Stimulated activated CD4-positive, alpha-beta T cell treated with anti-CD3 and anti-CD28 coated beads, Interleukin-15, amount 100 ng/mL, for 24 hours (primary cell): ENCODE measurements around the gene WDR72.
"Not testable (repeated sequence)": the region's sequence is repeated elsewhere in the genome, so short reads cannot be mapped to it uniquely, and the experiment has no call there.

Experiments
- DNase-seq: peaks from one replicate; pipeline ENCODE4 v3.0.0-alpha.2; 2020

The WDR72 gene

DNA sequence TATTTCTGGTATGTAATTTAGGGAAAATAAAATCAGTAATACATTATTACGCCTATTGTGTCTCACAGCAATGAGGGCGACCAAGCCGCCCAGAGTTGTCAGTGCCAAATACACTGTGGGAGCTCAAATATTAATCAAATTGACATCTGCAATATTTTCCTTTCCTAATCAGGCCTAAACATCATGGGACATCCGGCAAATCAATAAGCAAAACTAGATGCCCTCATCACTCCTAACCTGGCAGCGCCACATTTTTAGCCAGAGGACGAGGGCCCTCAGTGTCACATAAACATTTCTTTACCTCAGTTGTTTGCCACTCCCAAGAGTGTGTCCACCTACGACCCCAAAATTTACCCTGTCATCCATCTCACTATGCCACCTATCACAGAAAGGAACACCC is 64.1 kb downstream of the WDR72 start:
- no peak for DNase-seq

DNA sequence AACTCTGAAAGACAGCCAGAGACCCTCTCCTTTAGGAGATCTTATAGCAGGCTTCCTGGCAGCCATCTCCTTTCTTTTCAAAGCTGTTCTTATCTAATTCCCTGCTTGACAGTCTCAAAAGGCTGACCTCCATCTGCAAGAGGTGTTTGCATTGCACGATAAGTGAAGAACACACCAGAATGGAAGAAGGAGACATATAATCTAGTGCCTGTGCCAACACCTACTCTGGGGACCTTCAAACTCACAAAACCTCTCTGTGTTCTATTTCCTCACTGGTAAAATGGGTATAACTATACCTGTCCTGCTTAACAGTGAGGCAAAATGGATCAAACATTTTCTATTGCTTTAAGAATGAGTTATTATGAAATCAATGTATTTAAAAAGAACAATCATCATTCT is 65.0 kb downstream of the WDR72 start:
- DNase-seq = no peak

DNA sequence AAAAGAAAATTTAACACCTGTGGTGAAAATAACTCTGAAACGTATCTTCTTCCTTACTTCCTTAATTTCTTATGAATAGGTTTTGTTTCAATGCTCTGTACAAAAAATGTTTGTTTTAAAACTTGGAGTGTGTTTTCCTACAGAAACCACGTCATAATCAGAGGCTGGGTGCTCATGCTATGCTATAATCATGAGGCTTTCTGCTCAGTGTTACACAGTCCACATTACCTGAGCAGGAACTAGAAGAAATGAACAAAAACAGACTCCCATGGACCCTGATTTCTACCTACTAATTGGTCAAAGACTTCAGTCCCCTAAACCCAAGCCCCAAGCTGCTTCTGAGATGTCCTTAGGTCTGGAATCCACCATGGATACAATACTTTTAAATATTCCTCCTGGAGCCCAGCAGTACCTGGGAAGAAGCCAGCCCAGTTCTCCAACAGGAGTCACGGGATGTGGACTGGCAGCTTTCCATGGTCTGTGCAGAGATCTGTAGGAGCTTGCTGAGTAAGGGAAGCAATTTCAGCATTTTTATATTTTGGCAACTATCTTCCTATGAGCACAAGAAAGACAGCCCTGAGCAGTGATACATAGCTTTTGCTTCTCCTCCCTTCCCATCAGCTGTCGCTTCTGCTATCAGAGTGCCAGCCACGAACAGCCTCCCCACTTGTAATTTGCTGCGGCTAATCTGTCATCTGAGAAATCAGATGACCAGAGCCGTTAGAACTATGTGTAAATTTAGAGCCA is 65.6 kb downstream of the WDR72 start:
- DNase-seq = no peak

DNA sequence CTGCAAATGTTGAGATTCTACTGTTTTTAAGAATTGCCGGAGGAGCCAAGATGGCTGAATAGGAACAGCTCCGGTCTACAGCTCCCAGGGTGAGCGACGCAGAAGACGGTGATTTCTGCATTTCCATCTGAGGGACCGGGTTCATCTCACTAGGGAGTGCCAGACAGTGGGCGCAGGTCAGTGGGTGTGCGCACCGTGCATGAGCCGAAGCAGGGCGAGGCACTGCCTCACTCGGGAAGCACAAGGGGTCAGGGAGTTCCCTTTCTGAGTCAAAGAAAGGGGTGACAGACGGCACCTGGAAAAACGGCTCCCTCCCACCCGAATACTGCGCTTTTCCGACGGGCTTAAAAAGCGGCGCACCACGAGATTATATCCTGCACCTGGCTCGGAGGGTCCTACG is 75.3 kb downstream of the WDR72 start:
- DNase-seq = not testable (repeated sequence)

DNA sequence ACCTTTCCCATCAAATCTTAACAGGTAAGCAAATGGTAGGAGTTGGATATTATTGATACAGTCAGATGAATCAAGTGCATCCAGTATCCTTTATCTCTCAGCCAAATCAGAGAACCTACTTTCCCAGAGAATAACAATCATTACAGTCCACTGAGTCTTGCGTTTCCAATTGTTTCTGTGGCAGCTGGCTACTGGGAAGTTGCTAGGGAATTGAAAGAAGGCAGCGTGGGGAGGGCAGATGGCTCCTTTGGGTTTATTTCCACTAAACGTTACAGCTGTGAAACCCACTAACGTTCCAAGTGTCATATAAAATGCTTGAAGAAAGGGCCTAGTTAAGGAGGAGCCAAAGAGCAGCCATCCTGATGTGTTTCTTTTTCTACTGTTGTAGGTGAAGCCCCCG is 78.4 kb downstream of the WDR72 start:
- no peak for DNase-seq

DNA sequence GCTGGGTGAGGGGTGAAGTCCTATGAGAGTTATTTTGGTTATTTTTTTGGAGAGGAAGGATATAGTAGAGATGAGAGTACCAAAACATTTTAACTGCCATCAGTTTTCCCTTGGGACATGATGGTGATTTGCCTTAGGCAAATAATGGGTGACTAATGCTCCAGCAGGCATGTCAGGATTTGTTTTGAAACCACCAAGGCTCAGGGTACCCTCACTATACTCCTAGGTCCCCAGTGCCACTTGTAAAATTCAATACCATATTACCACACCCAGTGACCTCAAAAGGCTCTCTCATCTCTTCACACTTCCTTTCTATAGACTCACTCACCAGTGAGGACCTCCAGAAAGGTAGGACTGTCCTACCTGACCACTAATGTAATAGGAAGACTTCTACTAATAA is 83.6 kb downstream of the WDR72 start:
- no peak for DNase-seq

DNA sequence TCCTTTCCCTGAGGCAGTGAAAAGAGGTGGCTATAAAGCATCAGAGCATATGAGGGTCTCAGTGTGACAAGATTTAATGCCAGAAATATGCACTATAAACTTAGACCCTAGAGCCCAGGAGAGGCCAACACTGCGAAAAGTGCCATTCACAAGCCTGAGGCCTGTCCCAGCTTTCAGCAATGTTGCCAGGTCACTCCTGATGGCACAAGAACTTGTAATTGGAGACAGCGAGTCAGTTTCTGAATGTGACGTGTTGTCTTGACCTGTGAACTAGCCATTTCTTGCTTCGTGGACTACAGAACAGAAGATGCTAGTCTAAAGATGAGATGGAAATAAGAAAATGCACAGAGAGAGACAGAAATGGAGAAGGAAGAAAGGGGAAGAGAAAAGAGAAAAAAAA is 87.9 kb downstream of the WDR72 start:
- DNase-seq = no peak

DNA sequence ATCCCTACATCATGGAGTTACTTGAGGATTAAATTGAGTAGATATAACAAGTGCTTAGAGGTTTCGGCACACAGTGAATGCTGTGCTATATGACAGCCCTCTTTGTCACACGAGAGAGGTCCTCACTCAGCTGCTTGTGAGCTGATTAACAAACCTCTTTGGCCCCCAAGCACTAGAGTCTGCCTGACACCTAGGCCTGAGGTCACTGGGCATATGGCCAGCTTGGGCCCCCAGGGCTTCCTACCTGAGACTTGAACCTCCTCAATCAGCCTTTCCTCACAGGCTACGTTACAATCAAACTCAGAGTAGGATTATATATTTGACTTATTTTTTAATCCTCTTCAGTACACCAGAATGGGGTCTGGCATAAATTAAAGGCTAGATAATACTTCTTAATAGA is 88.8 kb downstream of the WDR72 start:
- DNase-seq = no peak

DNA sequence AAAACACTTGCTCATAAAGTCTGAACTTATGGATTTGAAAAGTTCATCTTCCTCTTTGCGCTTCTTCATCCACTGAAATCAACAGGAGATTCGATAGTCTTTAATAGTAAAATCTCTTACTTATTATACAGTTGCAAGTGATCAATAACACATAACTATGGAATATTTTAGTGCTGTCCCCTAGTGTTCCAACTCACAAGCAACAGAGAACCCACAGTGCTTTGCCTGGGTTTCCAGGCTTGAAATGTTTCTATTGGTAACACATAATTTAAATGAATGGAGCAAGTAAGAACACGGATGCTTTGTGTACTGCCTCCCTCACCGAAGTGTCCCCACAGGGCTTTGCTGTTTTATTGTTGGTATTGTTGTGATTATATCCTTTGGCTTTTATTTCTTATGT is 93.5 kb downstream of the WDR72 start:
- DNase-seq = no peak

DNA sequence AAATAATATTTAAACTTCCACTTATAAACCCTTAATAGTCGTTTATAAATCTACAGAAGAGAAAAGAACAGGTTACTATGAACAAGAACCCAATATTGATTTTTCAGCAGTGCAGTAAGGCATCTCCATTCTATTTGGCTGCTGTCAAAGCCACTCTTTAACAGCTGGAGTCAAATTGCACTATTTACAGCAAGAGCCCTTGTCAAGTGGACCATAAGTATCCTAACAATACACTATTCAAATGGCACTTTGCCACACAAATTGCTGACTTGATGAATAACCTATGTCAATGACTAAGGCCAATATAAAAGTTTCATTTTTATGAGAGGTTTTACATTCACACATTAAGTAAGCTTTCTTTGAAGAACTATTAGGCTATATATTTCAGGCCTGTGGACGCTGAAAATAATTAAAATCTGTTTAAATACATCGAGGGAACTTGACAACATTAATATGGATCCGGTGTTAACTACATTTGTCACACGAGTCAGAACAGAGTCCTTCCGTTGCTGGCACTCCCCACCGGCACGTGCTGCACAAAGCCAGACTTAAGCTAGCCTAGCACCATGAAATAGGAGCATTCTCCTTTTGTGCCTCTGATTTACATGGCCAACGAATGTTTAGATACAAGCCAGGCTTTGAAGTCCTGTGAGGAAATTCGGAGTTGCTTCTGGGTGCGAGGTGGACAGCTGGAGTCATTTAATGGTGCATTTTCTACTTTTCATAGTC is 100.5 kb downstream of the WDR72 start:
- DNase-seq = no peak

DNA sequence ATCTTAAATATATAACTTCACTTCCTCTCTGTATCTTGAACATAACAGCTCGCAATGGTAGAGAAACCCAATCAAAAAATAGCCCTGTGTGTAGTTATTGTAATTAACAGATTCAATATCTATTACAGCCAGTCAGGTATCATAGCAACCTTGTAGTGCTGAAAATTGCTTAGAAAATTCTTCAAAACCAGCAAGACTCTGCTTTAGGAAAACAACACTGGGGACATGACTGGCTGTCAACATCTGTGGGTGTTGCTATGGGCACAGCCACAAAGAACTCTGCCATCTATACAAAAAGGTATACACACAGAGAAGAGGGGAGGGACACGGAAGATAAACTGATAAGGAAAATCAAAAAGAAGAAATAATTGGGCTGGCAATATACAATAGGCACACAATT is 101.2 kb downstream of the WDR72 start:
- DNase-seq = no peak

DNA sequence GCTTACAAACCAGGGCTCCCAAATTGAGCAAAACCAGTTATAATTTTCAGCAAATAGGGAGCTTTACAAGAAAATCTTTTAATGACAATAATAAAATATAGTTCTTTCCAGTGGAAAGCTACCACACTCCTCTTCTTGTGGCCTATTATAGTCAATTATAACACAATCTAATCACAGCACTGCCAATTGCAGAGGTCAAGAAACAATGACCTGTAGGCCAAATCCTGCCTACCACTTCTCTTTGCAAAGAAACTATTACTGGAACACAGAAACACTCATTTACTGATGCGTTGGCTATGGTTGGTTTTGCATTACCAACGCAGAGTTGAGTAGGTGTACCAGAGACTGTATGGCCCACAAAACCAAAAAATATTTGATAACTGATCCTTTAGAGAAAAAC is 110.5 kb downstream of the WDR72 start:
- no peak for DNase-seq

DNA sequence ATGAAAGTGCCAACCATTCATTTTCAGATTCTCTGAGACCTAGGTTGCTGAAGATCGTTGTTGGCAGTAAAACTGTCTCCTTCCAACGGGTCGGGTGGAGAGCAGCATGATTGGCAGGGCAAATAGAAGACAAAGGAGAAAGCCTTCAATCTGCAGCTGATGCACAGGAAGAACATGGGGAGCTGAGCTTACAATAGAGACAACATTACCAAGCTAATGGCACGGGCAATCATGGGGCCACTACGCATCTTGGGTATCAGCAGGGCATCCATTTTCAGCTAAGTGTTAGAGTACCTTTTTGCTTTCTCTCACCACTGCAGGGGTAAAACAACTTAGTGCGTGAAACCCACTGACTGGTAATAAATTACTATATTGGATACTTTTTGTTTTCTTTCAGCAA is 114.8 kb downstream of the WDR72 start:
- DNase-seq = no peak

DNA sequence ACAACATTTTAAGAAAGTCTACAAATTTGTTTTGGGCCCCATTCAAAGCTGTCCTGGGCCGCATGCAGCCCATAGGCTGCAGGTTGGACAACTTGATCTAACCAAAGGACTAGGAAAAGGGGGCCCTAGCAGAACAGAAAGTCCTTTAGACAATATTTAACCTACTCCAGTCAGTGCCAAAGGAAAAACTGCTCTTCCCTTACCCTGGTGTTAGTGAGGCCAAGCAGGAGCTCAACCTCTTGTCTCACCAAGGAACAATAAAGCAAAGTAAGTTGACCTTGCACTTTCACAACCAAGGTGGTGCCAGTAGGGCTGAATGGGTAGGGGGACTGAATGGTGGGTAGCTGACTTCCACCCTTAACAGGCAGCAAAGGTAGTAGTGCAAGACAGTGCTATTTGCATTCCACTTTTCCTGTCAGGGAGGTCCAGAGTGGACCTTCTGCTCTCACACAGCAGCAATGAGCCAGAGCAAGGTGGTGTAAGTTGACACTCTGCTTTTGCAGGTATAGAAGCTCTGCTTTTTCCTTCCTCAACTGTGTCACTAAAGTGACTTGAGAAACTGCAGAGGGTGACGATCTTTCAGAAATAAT is 124.9 kb downstream of the WDR72 start:
- no peak for DNase-seq

DNA sequence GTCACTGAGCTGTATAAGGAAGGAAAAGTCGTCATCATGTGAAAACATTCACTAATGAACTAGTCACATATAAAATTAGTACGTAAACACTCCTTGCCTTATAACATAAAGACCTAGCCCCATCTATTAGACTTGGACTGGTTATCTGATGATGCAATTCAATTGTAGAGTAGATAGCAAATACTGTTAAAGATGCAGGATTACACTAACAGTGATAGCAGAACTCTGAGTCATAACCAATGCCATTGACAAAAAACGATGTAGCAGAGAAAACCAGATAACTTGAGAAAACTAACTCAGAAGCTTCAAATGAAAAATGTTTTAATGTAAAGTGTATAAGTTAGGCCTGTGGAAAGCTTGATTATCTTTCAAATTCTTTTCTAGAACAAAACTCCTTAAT is 132.2 kb downstream of the WDR72 start:
- DNase-seq = no peak

DNA sequence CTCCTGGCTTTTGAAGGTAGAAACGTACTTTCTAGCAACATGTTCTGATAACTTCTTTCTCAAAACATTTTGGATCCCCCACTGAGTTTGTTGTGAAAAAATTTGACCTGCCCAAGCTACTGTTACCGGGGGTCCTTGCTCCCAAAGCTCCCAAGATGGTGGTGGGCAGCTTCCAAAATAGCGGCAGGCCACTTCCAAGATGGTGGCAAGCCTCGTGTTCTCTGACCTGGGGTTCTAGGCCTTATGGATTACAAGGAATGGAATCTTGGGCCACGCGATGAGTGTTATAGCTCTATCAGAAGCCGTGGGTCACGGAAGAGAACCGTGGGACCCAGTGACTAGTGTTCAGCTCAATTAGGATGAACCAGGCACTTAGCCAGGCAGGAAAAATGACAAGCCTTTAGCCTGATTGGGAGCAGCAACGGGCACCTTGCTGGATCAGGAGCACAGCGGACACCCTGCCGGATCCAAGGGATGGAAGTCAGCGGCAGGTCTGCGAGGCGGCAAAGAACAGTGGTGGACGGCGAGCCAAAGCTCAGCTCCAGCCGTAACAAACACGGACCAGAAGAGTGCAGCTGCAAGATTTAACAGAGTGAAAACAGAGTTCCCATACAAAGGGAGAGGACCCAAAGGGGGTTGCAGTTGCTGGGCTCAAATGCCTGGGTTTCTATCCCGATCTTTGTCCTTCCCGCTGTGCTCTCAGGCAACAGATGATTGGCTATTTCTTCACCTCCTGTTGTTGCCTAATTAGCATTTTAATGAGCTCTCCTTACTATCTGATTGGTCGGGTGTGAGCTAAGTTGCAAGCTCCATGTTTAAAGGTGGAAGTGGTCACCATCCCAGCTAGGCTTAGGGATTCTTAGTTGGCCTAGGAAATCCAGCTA is 133.3 kb downstream of the WDR72 start:
- no peak for DNase-seq

DNA sequence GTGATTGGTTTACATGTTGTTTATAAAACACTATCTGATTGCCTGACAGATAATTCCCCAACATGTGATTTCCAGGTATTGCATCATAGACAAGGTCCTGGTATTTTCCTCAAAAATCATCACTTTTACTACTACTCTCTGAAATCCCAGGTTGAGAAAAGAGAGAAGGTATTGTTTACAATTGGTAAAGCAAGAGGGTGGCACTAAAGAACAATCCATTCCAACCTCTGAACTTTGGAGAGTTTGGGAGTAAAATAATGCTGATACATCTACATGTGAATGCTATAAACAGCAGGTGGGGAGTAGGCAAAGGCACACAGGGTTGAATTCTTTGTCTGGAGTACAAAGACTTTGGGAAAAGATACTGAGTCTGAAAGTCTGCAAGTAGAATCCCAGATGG is 134.2 kb downstream of the WDR72 start:
- DNase-seq = no peak

DNA sequence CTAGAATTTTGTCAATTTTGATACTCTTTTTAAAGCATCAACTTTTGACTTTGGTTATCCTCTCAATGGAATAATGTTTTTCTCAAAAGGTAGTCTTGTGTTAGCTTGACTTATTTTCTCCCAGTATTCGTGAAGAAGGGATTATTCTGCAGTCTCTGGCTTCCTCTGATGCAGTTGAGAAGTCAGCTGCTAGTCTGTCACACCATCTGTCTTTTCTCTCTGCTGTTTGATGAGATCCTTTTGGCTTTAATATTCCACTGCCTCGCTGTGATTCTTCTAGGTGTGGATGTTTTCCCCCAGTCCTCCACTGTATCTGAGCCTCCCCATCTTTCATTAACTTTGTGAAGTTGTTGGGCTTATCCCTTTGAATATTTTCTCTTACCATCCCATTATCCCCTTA is 141.0 kb downstream of the WDR72 start:
- DNase-seq = no peak

DNA sequence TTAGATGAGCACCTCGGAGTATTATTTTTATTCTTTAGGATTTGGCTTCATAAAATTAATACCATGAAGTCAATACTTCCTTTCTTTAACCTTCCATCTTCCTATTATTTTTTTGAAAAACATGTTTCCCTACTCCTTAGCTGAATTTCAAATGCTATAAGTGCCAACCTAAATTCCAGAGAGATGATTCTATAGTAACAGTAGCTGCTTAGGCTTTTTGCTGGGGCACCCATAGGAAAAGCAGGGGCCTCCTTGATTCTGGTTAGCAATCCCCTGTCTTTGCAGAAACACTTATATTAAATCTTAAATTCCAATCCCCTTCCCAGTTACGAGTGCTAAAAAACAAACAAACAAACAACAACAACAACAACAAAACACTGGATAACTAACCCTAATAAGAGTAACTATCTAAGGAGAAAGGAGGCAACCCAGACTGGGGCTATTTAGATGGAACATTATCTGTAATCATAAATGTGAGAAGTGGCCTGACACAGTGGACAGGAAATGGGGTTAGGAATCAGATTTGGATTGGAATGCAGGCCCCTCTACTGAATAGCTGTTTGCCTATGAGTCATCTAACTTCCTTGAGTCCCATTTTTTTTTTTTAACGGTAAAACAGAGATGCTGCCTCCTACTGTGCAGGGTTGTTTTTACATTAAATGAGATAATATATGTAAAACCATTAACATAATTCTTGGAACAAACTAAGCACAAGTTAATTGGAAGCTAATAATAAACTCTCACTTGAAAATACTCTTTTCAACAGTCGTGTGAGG is 148.1 kb downstream of the WDR72 start:
- DNase-seq = no peak

DNA sequence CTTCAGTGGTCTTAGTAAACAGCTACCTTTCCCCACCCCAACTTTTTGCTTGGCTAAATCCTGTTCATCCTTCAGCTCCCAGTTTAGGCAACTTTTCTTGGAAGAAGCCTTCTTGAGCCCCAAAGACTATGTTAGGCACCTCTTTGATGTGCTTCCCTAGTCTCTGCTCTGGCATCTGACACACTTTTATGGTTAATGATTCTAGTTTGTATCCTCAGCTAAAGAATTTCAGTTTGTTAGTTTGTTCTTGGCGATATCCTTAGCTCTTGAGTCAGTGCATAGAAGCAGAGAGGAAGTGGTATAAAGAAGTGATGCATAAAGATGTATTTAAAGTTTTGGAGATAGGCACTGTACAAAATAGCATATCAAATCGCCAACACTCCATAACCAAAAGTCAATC is 168.4 kb downstream of the WDR72 start:
- no peak for DNase-seq

DNA sequence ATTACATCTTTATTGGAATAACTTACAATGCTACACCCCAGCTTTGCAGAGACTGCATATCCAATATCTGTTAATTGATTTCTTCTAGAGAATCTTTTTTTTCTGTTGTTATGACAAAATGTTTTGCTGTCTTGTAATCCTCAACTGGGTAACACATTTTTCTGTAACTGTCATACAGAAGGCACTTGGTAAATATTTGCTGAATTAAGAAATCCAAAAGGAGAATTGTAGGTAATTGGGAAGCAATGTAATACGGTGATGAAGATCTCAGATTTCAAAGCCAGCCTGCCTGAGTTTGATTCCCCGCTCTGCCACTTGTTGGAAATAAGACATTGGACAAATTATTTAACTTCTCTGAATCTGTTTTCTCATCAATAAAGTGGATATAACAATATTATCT is 169.1 kb downstream of the WDR72 start:
- DNase-seq = no peak

DNA sequence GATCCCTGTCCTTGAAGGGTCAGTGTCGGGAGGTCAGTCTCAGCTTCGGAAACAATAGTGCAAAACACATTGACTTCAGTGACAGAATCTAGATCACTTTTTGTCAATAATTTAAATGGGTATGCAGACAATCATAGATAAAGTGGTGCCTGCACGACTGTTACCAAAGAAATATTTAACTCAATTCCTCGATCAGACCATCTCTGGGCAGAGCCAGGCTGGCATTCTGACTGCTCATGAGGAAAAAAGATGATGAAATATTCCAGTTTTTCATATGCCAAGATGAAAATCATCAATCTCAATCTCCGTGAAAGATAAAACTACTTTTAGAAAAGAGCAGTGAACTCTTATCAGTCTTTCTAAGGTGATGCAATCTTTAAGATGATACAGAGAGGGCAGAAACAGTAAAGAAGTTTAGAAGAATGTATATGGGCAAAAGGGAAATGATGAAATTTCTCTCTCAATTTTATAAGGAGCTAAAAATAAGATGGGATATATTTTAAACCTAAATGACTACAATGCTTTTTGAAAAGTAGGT is 169.9 kb downstream of the WDR72 start:
- no peak for DNase-seq
